NCI-H774 (cell line): ENCODE measurements around the gene PCTP.

Experiments
- DNase-seq: peaks from one replicate; lab custom pipeline; 2025; lab: John Stamatoyannopoulos, UW

Gene PCTP

GRCh38 chr17:55727920-55728319 is 22.9 kb upstream of the PCTP start:
- DNase-seq, result no peak

- DNase-seq, result no peak
These were observed 22.5 kb upstream of the PCTP start for GRCh38 chr17:55728361-55728760.

GRCh38 chr17:55728833-55729232 is 22.0 kb upstream of the PCTP start:
- DNase-seq, result no peak

GRCh38 chr17:55729484-55729883 is 21.4 kb upstream of the PCTP start:
- no peak for DNase-seq

- DNase-seq, result no peak
These were observed 20.5 kb upstream of the PCTP start for GRCh38 chr17:55730380-55730779.

GRCh38 chr17:55730808-55731207 is 20.0 kb upstream of the PCTP start:
- no peak for DNase-seq

GRCh38 chr17:55731586-55732250 is 19.1 kb upstream of the PCTP start:
- DNase-seq, result no peak

- DNase-seq, result no peak
These were observed 16.6 kb upstream of the PCTP start for GRCh38 chr17:55734128-55734781.

GRCh38 chr17:55735731-55736405 is 15.0 kb upstream of the PCTP start:
- no peak for DNase-seq

- no peak for DNase-seq
These were observed 12.8 kb upstream of the PCTP start for GRCh38 chr17:55737976-55738501.

- no peak for DNase-seq
These were observed 10.1 kb upstream of the PCTP start for GRCh38 chr17:55740511-55741355.

GRCh38 chr17:55741356-55741700 is 9.5 kb upstream of the PCTP start:
- no peak for DNase-seq

- no peak for DNase-seq
These were observed 8.4 kb upstream of the PCTP start for GRCh38 chr17:55742272-55743102.

- peak; percentile 69 for DNase-seq
These were observed 7.7 kb upstream of the PCTP start for GRCh38 chr17:55743103-55743679.

- DNase-seq, result no peak
These were observed 5.6 kb upstream of the PCTP start for GRCh38 chr17:55745258-55745657.

- no peak for DNase-seq
These were observed 4.4 kb upstream of the PCTP start for GRCh38 chr17:55746466-55746865.

GRCh38 chr17:55747209-55747608 is 3.6 kb upstream of the PCTP start:
- no peak for DNase-seq

- no peak for DNase-seq
These were observed 2.0 kb upstream of the PCTP start for GRCh38 chr17:55748841-55749240.

GRCh38 chr17:55749985-55750384 is 866 bp upstream of the PCTP start:
- no peak for DNase-seq

- DNase-seq, result no peak
These were observed 934 bp downstream of the PCTP start for GRCh38 chr17:55751720-55752250.

GRCh38 chr17:55756689-55757088 is 5.8 kb downstream of the PCTP start:
- DNase-seq, result no peak
